GM12892 (cell line): ENCODE results near the gene GREM2.

ENCODE experiments used
- POLR2A ChIP-seq: IDR thresholded peaks from 2 replicates; pipeline ENCODE4 v1.6.1; 2011; ENCODE audit warnings: low read depth, low read length, control low read depth
- POLR2AphosphoS5 ChIP-seq: IDR thresholded peaks from 2 replicates; pipeline ENCODE4 v1.6.1; 2011; ENCODE audit warnings: low read depth, low read length, control low read depth

DNA sequence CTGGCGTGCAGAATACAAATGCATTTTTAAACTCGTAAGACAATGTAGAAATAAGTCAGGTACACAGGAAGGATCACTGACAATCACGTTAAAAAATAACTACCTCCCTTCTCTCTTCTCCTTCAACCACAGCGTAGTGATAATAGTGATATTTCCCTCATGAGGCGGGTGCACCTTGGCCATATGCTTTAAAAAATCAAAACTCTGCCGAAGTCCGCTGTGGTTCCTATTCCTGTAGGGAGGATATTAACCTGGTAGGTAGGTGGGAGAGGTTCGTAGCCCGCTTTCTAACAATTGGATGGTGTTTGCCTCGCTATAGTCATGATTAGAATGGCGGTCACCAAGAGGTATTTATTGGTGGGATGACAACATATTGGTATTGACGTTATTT is 732 bp downstream of the GREM2 start:
- TF ChIP-seq POLR2A (no peak), POLR2AphosphoS5 (no peak)
